PC-3 (cell line): ENCODE measurements around the gene HAPLN3. TPM values are rescaled to one million over a fixed set of nuclear protein-coding genes. Genes with fewer than 3 reads are reported as not detected.

Source experiments
- ATAC-seq: fragments of 200-7000 bp; cut with Tn5 transposase; 2 replicates; pipeline ENCODE4 v1.9.1; 2020; ENCODE audit warnings: mild to moderate bottlenecking, moderate library complexity
- BruUV-seq: library from RNA; stranded (reverse); fragments of 400-500 nt; replicated peaks from 2 replicates; lab custom pipeline; 2021; lab: Mats Ljungman, UMichigan
- CTCF ChIA-PET: fragments of 300-600 bp; sonication (Branson Sonifier 250); formaldehyde crosslinking; loops from one replicate; lab custom pipeline; 2022; ENCODE audit warnings: antibody characterized with exemption; lab: Charles Lee
- POLR2A ChIA-PET: fragments of 300-600 bp; sonication (Branson Sonifier 250); formaldehyde crosslinking; loops from one replicate; lab custom pipeline; 2022; ENCODE audit warnings: antibody characterized with exemption; ENCODE audit not compliant: unreplicated experiment; lab: Charles Lee
- DNase-seq: peaks from one replicate; pipeline ENCODE4 v3.0.0-alpha.2; 2015
- H2AFZ ChIP-seq: fragments of 300-600 bp; sonication (generic); 2 replicates; pipeline ENCODE4 v1.6.0; 2016; ENCODE audit warnings: antibody characterized with exemption, low read length
- H3F3A ChIP-seq: fragments of 300-600 bp; sonication (generic); one replicate; pipeline ENCODE4 v1.6.0; 2017; ENCODE audit warnings: antibody characterized with exemption, low read length, control low read depth, mild to moderate bottlenecking; ENCODE audit not compliant: unreplicated experiment
- H3K27ac ChIP-seq: fragments of 300-600 bp; sonication (generic); 2 replicates; pipeline ENCODE4 v1.5.1; 2016; ENCODE audit warnings: mild to moderate bottlenecking, low read length
- H3K27me3 ChIP-seq: fragments of 300-600 bp; sonication (generic); 2 replicates; pipeline ENCODE4 v1.6.1; 2016; ENCODE audit warnings: low read length, mixed read lengths
- H3K36me3 ChIP-seq: fragments of 300-600 bp; sonication (generic); 2 replicates; pipeline ENCODE4 v1.6.1; 2016; ENCODE audit warnings: low read depth, mixed run types, low read length, mixed read lengths
- H3K4me1 ChIP-seq: fragments of 300-600 bp; sonication (generic); 2 replicates; pipeline ENCODE4 v1.5.1; 2016; ENCODE audit warnings: low read length; ENCODE audit not compliant: insufficient read depth
- H3K4me2 ChIP-seq: fragments of 300-600 bp; sonication (generic); 2 replicates; pipeline ENCODE4 v1.6.0; 2016; ENCODE audit warnings: low read length
- H3K4me3 ChIP-seq: fragments of 300-600 bp; sonication (generic); 2 replicates; pipeline ENCODE4 v1.5.1; 2016; ENCODE audit warnings: mild to moderate bottlenecking, low read length, mixed read lengths
- H3K79me2 ChIP-seq: fragments of 300-600 bp; sonication (generic); 2 replicates; pipeline ENCODE4 v1.6.1; 2017; ENCODE audit warnings: low read length, mixed read lengths
- H3K9ac ChIP-seq: fragments of 300-600 bp; sonication (generic); 2 replicates; pipeline ENCODE4 v1.6.0; 2016; ENCODE audit warnings: mild to moderate bottlenecking, low read length
- H3K9me2 ChIP-seq: fragments of 300-600 bp; sonication (generic); replicated peaks from 2 replicates; pipeline ENCODE4 v1.6.1; 2016; ENCODE audit warnings: mixed run types, low read length, mixed read lengths
- H3K9me3 ChIP-seq: fragments of 300-600 bp; sonication (generic); 2 replicates; pipeline ENCODE4 v1.6.1; 2016; ENCODE audit warnings: low read length, mixed read lengths
- H4K20me1 ChIP-seq: fragments of 300-600 bp; sonication (generic); 2 replicates; pipeline ENCODE4 v1.6.1; 2016; ENCODE audit warnings: low read length, mixed read lengths
- CTCF ChIP-seq: fragments of 300-600 bp; sonication (generic); conservative IDR thresholded peaks from 2 replicates; pipeline ENCODE4 v1.5.1; 2017; ENCODE audit warnings: antibody characterized with exemption, low read depth, mild to moderate bottlenecking, low read length
- EZH2 ChIP-seq: fragments of 300-600 bp; sonication (generic); IDR thresholded peaks from one replicate; pipeline ENCODE4 v1.6.1; 2017; ENCODE audit warnings: antibody characterized with exemption, mild to moderate bottlenecking, low read length; ENCODE audit not compliant: unreplicated experiment
- EZH2phosphoT487 ChIP-seq: fragments of 300-600 bp; sonication (generic); IDR thresholded peaks from 2 replicates; pipeline ENCODE4 v1.6.1; 2018; ENCODE audit warnings: mild to moderate bottlenecking, antibody characterized with exemption, low read length, borderline replicate concordance
- intact Hi-C: fragments of 100-400 bp; cut with micrococcal nuclease; formaldehyde crosslinking; loops from 2 replicates; pipeline ENCODE4 v1.9.0; 2023
- total RNA-seq: library from RNA; depleted of rRNA; stranded (reverse); fragments of >200 nt; gene quantifications from 2 replicates; pipeline ENCODE4 v1.2.3, GENCODE V29; 2014

HAPLN3 gene
- total RNA-seq, 1 experiment from 2014 or later, result 1.1 TPM

- Histone ChIP-seq H2AFZ (no peak overlapping the region), H3K9me2 (no peaks in the 10 kb centered on the region), H3K27ac (no peak overlapping the region), H3F3A (no peaks in the 10 kb centered on the region), H3K4me2 (no peak overlapping the region), H4K20me1 (no peaks in the 10 kb centered on the region), H3K79me2 (no peaks in the 10 kb centered on the region), H3K36me3 (no peaks in the 10 kb centered on the region), H3K4me3 (no peak overlapping the region), H3K9ac (no peak overlapping the region), H3K9me3 (no peaks in the 10 kb centered on the region), H3K27me3 (no peaks in the 10 kb centered on the region), H3K4me1 (peaks cover 2% of the 10 kb centered on the region; the same call in 1 of the 2 replicates)
- ATAC-seq (no peak), DNase-seq (no peak)
- TF ChIP-seq CTCF (no peak), EZH2 (no peak), EZH2phosphoT487 (no peak)
- BruUV-seq, result no TSS peak
- ChIA-PET POLR2A (no interaction called here), CTCF (no interaction called here)
- intact Hi-C loops, result no loop called here
Observed at GRCh38 chr15:88841236-88841635, 54.1 kb downstream of the HAPLN3 start.

GRCh38 chr15:88839961-88840360, 55.4 kb downstream of the HAPLN3 start:
- H3K27me3 ChIP-seq, result no peaks in the 10 kb centered on the region
- no peaks in the 10 kb centered on the region for H4K20me1 ChIP-seq
- H3F3A ChIP-seq, result no peaks in the 10 kb centered on the region
- H3K4me2 ChIP-seq, result no peak overlapping the region
- DNase-seq, result no peak
- H3K27ac ChIP-seq, result no peak overlapping the region
- no TSS peak for BruUV-seq
- POLR2A ChIA-PET, result no interaction called here
- H3K9me3 ChIP-seq, result no peaks in the 10 kb centered on the region
- no peaks in the 10 kb centered on the region for H3K36me3 ChIP-seq
- H3K4me3 ChIP-seq, result no peak overlapping the region
- H3K4me1 ChIP-seq, result peaks cover 12% of the 10 kb centered on the region
- no peak overlapping the region for H2AFZ ChIP-seq
- ATAC-seq, result no peak
- CTCF ChIA-PET, result no interaction called here
- intact Hi-C loops, result loop anchor here (10.0 kb wide), 1 partner anchor 215 kb away; the partner anchor contains the start of gene AEN
- no peak for TF ChIP-seq CTCF
- no peak for TF ChIP-seq EZH2phosphoT487
- TF ChIP-seq EZH2, result no peak
- no peaks in the 10 kb centered on the region for H3K9me2 ChIP-seq
- no peaks in the 10 kb centered on the region for H3K79me2 ChIP-seq
- H3K9ac ChIP-seq, result no peak overlapping the region

GRCh38 chr15:88839146-88839545, 56.2 kb downstream of the HAPLN3 start:
- H3K79me2 ChIP-seq, result no peaks in the 10 kb centered on the region
- ATAC-seq, result no peak
- no peak overlapping the region for H3K27ac ChIP-seq
- H3K27me3 ChIP-seq, result no peaks in the 10 kb centered on the region
- H3K4me1 ChIP-seq, result peaks cover 13% of the 10 kb centered on the region
- no peaks in the 10 kb centered on the region for H3K36me3 ChIP-seq
- no peaks in the 10 kb centered on the region for H3K9me3 ChIP-seq
- no peak for TF ChIP-seq EZH2phosphoT487
- TF ChIP-seq EZH2, result no peak
- TF ChIP-seq CTCF, result no peak
- H2AFZ ChIP-seq, result no peak overlapping the region
- H3K4me3 ChIP-seq, result no peak overlapping the region
- ChIA-PET POLR2A (no interaction called here), CTCF (no interaction called here)
- no peaks in the 10 kb centered on the region for H3F3A ChIP-seq
- H3K9me2 ChIP-seq, result no peaks in the 10 kb centered on the region
- DNase-seq, result no peak
- H3K4me2 ChIP-seq, result no peak overlapping the region
- BruUV-seq, result no TSS peak
- no peaks in the 10 kb centered on the region for H4K20me1 ChIP-seq
- no peak overlapping the region for H3K9ac ChIP-seq
- intact Hi-C loops, result loop anchor here (10.0 kb wide), 1 partner anchor 214 kb away; the partner anchor contains the start of gene AEN
